ENCODE results near the gene RHOG. TPM values are rescaled to one million over a fixed set of nuclear protein-coding genes. Genes with fewer than 3 reads are reported as not detected.

The RHOG gene
- total RNA-seq, 2 donors from 2014 or later, result 154 to 164 TPM

GRCh38 chr11:3854660-3854976 lies 13.9 kb upstream of the RHOG start:
- Mint-ChIP-seq H3K9me3 (no peaks in the 10 kb centered on the region), H3K4me3 (peak overlapping the region; percentile 80), H3K27ac (peak overlapping the region; percentile 94 to 96), H3K36me3 (no peaks in the 10 kb centered on the region), H3K27me3 (no peaks in the 10 kb centered on the region), H3K4me1 (ENCODE audit: low read depth in 2 of 2) (peaks cover 58% of the 10 kb centered on the region in 2 donors)
- DNase-seq (ENCODE audit: low spot score) (no peak), ATAC-seq (no peak)

DNA sequence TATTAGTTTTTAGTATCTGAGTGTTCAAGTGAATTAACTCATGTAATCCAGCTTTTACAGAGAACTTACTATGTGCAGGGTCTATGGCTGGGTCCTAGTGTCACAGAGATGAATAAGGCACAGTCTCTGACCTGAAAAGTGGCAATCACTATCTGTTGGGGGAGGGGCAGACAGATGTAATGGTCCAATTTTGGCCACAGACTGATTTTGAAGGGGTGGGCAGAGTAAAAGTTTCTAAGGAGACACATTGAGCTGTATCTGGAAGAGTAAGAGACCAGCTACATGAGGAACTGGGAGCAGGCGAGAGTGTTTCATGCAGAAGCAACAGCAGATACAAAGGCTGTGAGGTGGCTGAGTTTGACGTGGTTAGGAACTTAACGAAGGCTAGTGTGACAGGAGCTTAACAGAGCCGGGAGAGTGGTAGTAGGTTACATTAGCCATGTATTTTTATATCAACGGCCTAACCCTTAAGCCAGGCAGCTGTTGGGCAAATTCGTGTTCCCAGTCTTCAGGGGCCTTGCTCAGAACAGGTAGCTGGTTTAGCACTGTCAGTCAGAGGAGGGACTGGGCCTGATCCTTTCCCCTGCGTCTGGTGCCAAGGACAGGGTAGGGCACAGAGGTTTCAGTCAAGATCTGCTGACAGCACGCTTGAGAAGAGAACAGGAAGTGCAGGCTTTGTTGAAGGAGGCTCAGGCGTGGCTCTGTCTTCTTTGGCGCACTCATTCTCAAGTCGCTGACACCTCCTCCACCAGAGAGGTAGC lies 13.3 kb upstream of the RHOG start:
- no peaks in the 10 kb centered on the region for H3K9me3 Mint-ChIP-seq
- H3K4me3 Mint-ChIP-seq, result peak overlapping the region; percentile 80
- DNase-seq (ENCODE audit: low spot score), result peak; percentile 63
- no peaks in the 10 kb centered on the region for H3K27me3 Mint-ChIP-seq
- peak overlapping the region; percentile 94 to 96 for H3K27ac Mint-ChIP-seq
- ATAC-seq, result peak; percentile 29 to 63
- no peaks in the 10 kb centered on the region for H3K36me3 Mint-ChIP-seq
- peaks cover 57% of the 10 kb centered on the region in 2 donors for H3K4me1 Mint-ChIP-seq (ENCODE audit: low read depth in 2 of 2)

DNA sequence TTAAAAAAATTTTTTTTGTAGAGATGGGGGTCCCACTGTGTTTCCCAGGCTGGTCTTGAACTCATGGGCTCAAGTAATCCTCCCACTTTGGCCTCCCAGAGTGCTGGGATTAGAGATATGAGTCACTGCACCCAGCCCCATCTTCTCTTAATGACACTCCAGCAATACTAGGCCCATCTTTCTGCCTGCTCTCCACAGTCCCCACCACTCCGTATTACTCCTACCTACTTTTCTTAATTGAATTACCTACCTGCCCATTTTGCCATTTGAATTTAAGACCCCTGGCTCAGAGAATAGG lies 12.7 kb upstream of the RHOG start:
- DNase-seq (ENCODE audit: low spot score) (no peak), ATAC-seq (no peak)
- H3K36me3 Mint-ChIP-seq, result no peaks in the 10 kb centered on the region
- no peaks in the 10 kb centered on the region for H3K9me3 Mint-ChIP-seq
- peaks cover 53 to 54% of the 10 kb centered on the region in 2 donors for H3K4me1 Mint-ChIP-seq (ENCODE audit: low read depth in 2 of 2)
- H3K4me3 Mint-ChIP-seq, result peak overlapping the region; percentile 80
- H3K27me3 Mint-ChIP-seq, result no peaks in the 10 kb centered on the region
- peak overlapping the region; percentile 94 to 96 for H3K27ac Mint-ChIP-seq

GRCh38 chr11:3849297-3849874 lies 8.6 kb upstream of the RHOG start:
- Mint-ChIP-seq H3K4me1 (ENCODE audit: low read depth in 2 of 2) (peaks cover 27 to 33% of the 10 kb centered on the region in 2 donors), H3K36me3 (no peaks in the 10 kb centered on the region), H3K27ac (peak overlapping the region in 1 of 2 donors; percentile 66), H3K4me3 (no peak overlapping the region), H3K27me3 (no peaks in the 10 kb centered on the region), H3K9me3 (no peaks in the 10 kb centered on the region)
- DNase-seq (ENCODE audit: low spot score) (no peak), ATAC-seq (peak; percentile 60 to 78)

GRCh38 chr11:3845670-3846069 lies 4.9 kb upstream of the RHOG start:
- peak overlapping the region in 1 of 2 donors; percentile 73 for H3K27ac Mint-ChIP-seq
- DNase-seq (ENCODE audit: low spot score) (no peak), ATAC-seq (no peak)
- peaks cover 13 to 21% of the 10 kb centered on the region in 2 donors for H3K4me1 Mint-ChIP-seq (ENCODE audit: low read depth in 2 of 2)
- H3K27me3 Mint-ChIP-seq, result no peaks in the 10 kb centered on the region
- no peaks in the 10 kb centered on the region for H3K9me3 Mint-ChIP-seq
- H3K36me3 Mint-ChIP-seq, result no peaks in the 10 kb centered on the region
- H3K4me3 Mint-ChIP-seq, result no peak overlapping the region

DNA sequence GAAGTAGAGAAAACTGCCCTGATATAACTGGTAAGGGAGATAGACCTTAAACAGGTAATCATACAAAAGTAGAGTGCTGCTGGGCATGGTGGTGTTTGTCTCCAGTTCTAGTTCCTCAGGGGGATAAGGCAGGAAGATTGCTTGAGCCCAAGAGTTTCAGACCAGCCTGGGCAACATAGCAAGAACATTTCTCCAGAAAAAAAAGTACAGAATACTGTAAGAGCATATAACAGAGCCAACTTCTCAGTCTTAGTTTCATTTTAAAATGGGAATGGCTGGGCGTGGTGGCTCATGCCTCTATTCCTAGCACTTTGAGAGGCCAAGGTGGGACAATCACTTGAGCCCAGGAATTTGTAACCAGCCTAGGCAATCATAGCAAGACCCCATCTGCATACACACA lies 4.5 kb upstream of the RHOG start:
- no peak overlapping the region for H3K4me3 Mint-ChIP-seq
- H3K4me1 Mint-ChIP-seq (ENCODE audit: low read depth in 2 of 2), result peaks cover 13 to 21% of the 10 kb centered on the region in 2 donors
- DNase-seq (ENCODE audit: low spot score) (no peak), ATAC-seq (no peak)
- H3K27ac Mint-ChIP-seq, result no peak overlapping the region
- no peaks in the 10 kb centered on the region for H3K27me3 Mint-ChIP-seq
- no peaks in the 10 kb centered on the region for H3K36me3 Mint-ChIP-seq
- no peaks in the 10 kb centered on the region for H3K9me3 Mint-ChIP-seq

GRCh38 chr11:3843326-3843725 lies 2.6 kb upstream of the RHOG start:
- ATAC-seq (no peak), DNase-seq (ENCODE audit: low spot score) (no peak)
- H3K4me3 Mint-ChIP-seq, result no peak overlapping the region
- H3K36me3 Mint-ChIP-seq, result peaks cover 10% of the 10 kb centered on the region
- H3K4me1 Mint-ChIP-seq (ENCODE audit: low read depth in 2 of 2), result peaks cover 22 to 30% of the 10 kb centered on the region in 2 donors
- H3K9me3 Mint-ChIP-seq, result no peaks in the 10 kb centered on the region
- H3K27me3 Mint-ChIP-seq, result no peaks in the 10 kb centered on the region
- H3K27ac Mint-ChIP-seq, result peak overlapping the region; percentile 39 to 41

DNA sequence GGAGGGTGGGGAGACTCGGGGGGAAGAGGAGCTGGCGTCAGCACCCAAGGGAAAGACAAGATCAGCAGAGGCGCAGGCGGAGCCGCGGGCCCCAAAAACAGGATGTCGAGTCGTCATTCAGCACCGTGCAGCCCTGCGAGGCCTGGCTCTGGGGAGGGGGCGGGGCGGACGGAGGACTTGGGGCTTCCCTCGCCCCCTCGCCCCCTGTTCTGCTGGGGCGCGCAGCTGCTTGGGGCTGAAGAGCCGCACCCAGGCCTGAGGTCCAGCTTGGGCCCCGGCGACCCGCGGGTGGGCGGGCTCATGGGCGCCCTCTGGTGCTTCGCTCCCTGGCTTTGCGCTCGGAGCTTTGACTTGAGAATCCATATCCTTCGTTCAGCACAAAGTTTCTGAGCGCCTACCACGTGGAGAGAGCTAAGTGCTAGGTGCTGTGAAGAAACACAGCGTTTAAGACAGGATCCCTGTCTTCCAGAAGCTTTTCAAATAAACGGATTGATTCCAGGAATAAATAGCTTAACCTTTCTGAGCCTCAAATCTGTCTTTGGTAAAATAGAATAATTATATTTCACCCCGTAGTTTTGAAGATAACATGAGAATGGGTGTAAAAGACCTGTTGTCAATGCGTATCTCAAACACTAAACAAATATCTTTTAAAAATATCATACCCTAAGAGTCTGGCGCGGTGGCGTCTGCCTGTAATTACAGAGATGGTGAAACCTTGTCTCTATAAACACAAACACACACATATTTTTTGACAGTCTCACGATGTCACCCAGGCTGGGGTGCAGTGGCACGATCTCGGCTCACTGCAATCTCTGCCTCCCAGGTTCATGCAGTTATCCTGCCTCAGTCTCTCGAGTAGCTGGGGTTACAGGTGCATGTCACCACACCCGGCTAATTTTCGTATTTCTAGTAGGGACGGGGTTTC lies 929 bp upstream of the RHOG start:
- Mint-ChIP-seq H3K27ac (peak overlapping the region; percentile 96 to 99), H3K36me3 (peaks cover 12% of the 10 kb centered on the region), H3K9me3 (no peaks in the 10 kb centered on the region), H3K27me3 (no peaks in the 10 kb centered on the region), H3K4me3 (peak overlapping the region; percentile 100), H3K4me1 (ENCODE audit: low read depth in 2 of 2) (peaks cover 37 to 44% of the 10 kb centered on the region in 2 donors)
- no peak for ATAC-seq
- peak; percentile 94 for DNase-seq (ENCODE audit: low spot score)

GRCh38 chr11:3840004-3840869 lies 522 bp downstream of the RHOG start:
- peaks cover 46 to 50% of the 10 kb centered on the region in 2 donors for H3K4me1 Mint-ChIP-seq (ENCODE audit: low read depth in 2 of 2)
- H3K4me3 Mint-ChIP-seq, result peak overlapping the region; percentile 100
- H3K36me3 Mint-ChIP-seq, result peaks cover 19% of the 10 kb centered on the region
- H3K9me3 Mint-ChIP-seq, result no peaks in the 10 kb centered on the region
- DNase-seq (ENCODE audit: low spot score) (no peak), ATAC-seq (no peak)
- no peaks in the 10 kb centered on the region for H3K27me3 Mint-ChIP-seq
- H3K27ac Mint-ChIP-seq, result peak overlapping the region; percentile 96 to 99

DNA sequence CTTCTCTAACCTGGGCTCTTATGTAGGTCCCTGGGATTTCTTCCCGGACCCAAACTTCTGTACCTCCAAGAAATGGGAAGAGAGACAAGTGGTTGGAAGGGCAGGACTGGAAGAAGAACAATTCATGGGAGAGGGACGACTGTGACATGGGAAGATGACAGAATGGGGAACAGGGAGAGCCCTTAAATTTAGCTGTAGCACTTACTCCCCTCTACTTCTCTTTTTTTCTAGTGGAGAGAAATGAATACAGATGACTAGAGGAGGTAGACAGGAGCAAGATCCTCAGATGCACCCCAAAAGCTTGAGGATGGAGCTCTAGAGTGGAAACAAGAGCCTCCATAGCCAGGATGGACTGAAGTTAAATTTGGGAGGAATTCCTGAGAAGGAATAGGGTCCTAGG lies 2.3 kb downstream of the RHOG start:
- H3K36me3 Mint-ChIP-seq, result peaks cover 31% of the 10 kb centered on the region
- H3K27ac Mint-ChIP-seq, result peak overlapping the region; percentile 96 to 99
- ATAC-seq, result no peak

DNA sequence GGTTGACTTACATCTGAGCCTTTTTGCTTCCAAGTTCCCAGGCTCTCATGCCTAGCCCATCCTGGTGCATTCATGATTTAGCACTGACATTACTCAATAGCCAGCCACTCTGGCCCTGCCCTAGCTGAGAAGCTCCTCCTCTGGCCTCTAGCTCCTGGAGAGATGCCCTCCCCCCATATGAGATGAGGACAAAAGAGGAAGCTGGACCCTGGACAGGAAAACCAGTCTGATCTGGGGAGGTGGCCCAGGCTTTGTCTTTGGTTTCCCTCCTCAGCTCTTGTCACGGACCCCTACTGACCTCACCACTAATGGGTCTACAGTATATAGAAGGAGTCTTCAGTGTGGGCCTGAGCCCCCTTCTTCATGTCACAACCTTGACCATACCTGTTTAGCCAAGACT lies 3.0 kb downstream of the RHOG start:
- peak overlapping the region; percentile 100 for H3K4me3 Mint-ChIP-seq
- H3K27ac Mint-ChIP-seq, result peak overlapping the region; percentile 96 to 99
- no peaks in the 10 kb centered on the region for H3K27me3 Mint-ChIP-seq
- ATAC-seq (no peak), DNase-seq (ENCODE audit: low spot score) (no peak)
- peaks cover 65 to 68% of the 10 kb centered on the region in 2 donors for H3K4me1 Mint-ChIP-seq (ENCODE audit: low read depth in 2 of 2)
- H3K36me3 Mint-ChIP-seq, result peaks cover 31% of the 10 kb centered on the region
- H3K9me3 Mint-ChIP-seq, result no peaks in the 10 kb centered on the region

More for the DNA sequence above, 2.3 kb downstream of the RHOG start:
- H3K4me3 Mint-ChIP-seq, result peak overlapping the region; percentile 100
- H3K9me3 Mint-ChIP-seq, result no peaks in the 10 kb centered on the region
- peaks cover 59 to 61% of the 10 kb centered on the region in 2 donors for H3K4me1 Mint-ChIP-seq (ENCODE audit: low read depth in 2 of 2)
- DNase-seq (ENCODE audit: low spot score), result no peak
- H3K27me3 Mint-ChIP-seq, result no peaks in the 10 kb centered on the region

- DNase-seq (ENCODE audit: low spot score) (peak; percentile 81), ATAC-seq (peak; percentile 1 to 3)
- Mint-ChIP-seq H3K9me3 (no peaks in the 10 kb centered on the region), H3K36me3 (peaks cover 31% of the 10 kb centered on the region), H3K4me3 (peak overlapping the region; percentile 100), H3K4me1 (ENCODE audit: low read depth in 2 of 2) (peaks cover 74 to 77% of the 10 kb centered on the region in 2 donors), H3K27ac (peak overlapping the region; percentile 96 to 99), H3K27me3 (no peaks in the 10 kb centered on the region)
Measured at GRCh38 chr11:3836903-3837302, 3.9 kb downstream of the RHOG start.

DNA sequence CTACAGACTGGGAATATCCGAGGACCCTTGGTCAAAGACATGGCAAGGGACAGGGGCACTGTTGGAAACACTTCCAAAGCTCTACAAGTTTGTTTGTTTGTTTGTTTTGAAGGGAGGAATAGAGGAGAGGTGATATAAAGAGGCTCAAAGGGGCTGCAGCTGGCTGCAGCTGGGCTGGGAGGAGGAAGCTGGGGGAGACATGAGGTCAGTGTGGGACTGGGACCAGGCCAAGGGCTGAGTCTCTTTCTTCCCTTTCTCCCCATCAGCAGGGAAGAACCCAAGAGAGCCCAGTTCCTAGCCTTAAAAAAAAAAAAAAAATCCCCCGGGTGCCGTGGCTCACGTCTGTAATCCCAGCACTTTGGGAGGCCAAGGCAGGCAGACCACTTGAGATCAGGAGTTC lies 5.0 kb downstream of the RHOG start:
- ATAC-seq (no peak), DNase-seq (ENCODE audit: low spot score) (no peak)
- H3K27ac Mint-ChIP-seq, result peak overlapping the region; percentile 96 to 99
- H3K4me1 Mint-ChIP-seq (ENCODE audit: low read depth in 2 of 2), result peaks cover 82 to 83% of the 10 kb centered on the region in 2 donors
- H3K4me3 Mint-ChIP-seq, result peak overlapping the region; percentile 100
- H3K9me3 Mint-ChIP-seq, result no peaks in the 10 kb centered on the region
- H3K36me3 Mint-ChIP-seq, result peaks cover 31% of the 10 kb centered on the region
- no peaks in the 10 kb centered on the region for H3K27me3 Mint-ChIP-seq

All from natural killer cell treated with Interleukin-12 subunit alpha and Interleukin-12 subunit beta and Interleukin-15 and Interleukin-18, amount 100 ng/mL, for 72 hours (primary cell).